Mesendoderm (in vitro differentiated cells): ENCODE measurements around the gene RIT2.

ENCODE experiments used
- DNase-seq: peaks from one replicate; pipeline ENCODE4 v3.0.0; 2013
- H2AK5ac ChIP-seq: 2 replicates; pipeline ENCODE4 v1.6.1; 2013; ENCODE audit warnings: low read length, inconsistent platforms
- H2BK120ac ChIP-seq: 2 replicates; pipeline ENCODE4 v1.6.1; 2013; ENCODE audit warnings: low read depth, mild to moderate bottlenecking, low read length, moderate library complexity, mixed read lengths
- H2BK15ac ChIP-seq: replicated peaks from 2 replicates; pipeline ENCODE4 v1.6.1; 2013; ENCODE audit warnings: low read depth, mild to moderate bottlenecking, moderate library complexity
- H2BK5ac ChIP-seq: 2 replicates; pipeline ENCODE4 v1.6.1; 2013; ENCODE audit warnings: low read length, inconsistent platforms
- H3K18ac ChIP-seq: 2 replicates; pipeline ENCODE4 v1.6.1; 2013; ENCODE audit warnings: mild to moderate bottlenecking, low read length, mixed read lengths
- H3K23ac ChIP-seq: one replicate; pipeline ENCODE4 v1.6.1; 2013; ENCODE audit warnings: low read length
- H3K27ac ChIP-seq: 2 replicates; pipeline ENCODE4 v1.5.1; 2013; ENCODE audit warnings: low read depth, mild to moderate bottlenecking, inconsistent platforms, low read length, moderate library complexity
- H3K27me3 ChIP-seq: 2 replicates; pipeline ENCODE4 v1.6.1; 2013; ENCODE audit warnings: low read length, control low read depth, mild to moderate bottlenecking, inconsistent platforms; ENCODE audit not compliant: insufficient read depth, poor library complexity
- H3K36me3 ChIP-seq: 2 replicates; pipeline ENCODE4 v1.6.1; 2013; ENCODE audit warnings: low read length, inconsistent platforms; ENCODE audit not compliant: control insufficient read depth, insufficient read depth
- H3K4ac ChIP-seq: one replicate; pipeline ENCODE4 v1.6.1; 2013; ENCODE audit warnings: low read depth, mild to moderate bottlenecking, low read length, moderate library complexity
- H3K4me1 ChIP-seq: 2 replicates; pipeline ENCODE4 v1.6.1; 2013; ENCODE audit warnings: low read depth, low read length, inconsistent platforms; ENCODE audit not compliant: control insufficient read depth
- H3K4me2 ChIP-seq: 2 replicates; pipeline ENCODE4 v1.6.1; 2013; ENCODE audit warnings: low read length
- H3K4me3 ChIP-seq: 2 replicates; pipeline ENCODE4 v1.5.1; 2013; ENCODE audit warnings: mild to moderate bottlenecking, low read length
- H3K56ac ChIP-seq: one replicate; pipeline ENCODE4 v1.6.1; 2013; ENCODE audit warnings: low read length
- H3K79me1 ChIP-seq: 2 replicates; pipeline ENCODE4 v1.6.1; 2013; ENCODE audit warnings: low read length, inconsistent platforms
- H3K79me2 ChIP-seq: 2 replicates; pipeline ENCODE4 v1.6.1; 2013; ENCODE audit warnings: mild to moderate bottlenecking, low read length; ENCODE audit not compliant: control insufficient read depth, insufficient read depth
- H3K9ac ChIP-seq: 2 replicates; pipeline ENCODE4 v1.6.1; 2013; ENCODE audit warnings: low read length, inconsistent platforms
- H4K5ac ChIP-seq: one replicate; pipeline ENCODE4 v1.6.1; 2013; ENCODE audit warnings: low read length
- H4K8ac ChIP-seq: one replicate; pipeline ENCODE4 v1.6.1; 2013; ENCODE audit warnings: low read depth, mild to moderate bottlenecking, control low read depth, low read length, moderate library complexity
- whole genome bisulfite sequencing: extraction: QIAGEN DNeasy Blood & Tissue Kit; methylation state at CpG from one replicate; pipeline ENCODE4 v1.1.7; 2013; ENCODE audit warnings: low lambda C conversion rate, missing lambda C conversion rate; ENCODE audit not compliant: insufficient coverage; ENCODE audit errors: extremely low coverage; 5-methylcytosine and 5-hydroxymethylcytosine counted together

The RIT2 gene

GRCh38 chr18:43009674-43010073 lies 105.8 kb downstream of the RIT2 start:
- Histone ChIP-seq H2AK5ac (no peak overlapping the region), H2BK5ac (no peak overlapping the region), H3K18ac (no peak overlapping the region), H3K4me1 (no peaks in the 10 kb centered on the region), H3K23ac (no peak overlapping the region), H3K56ac (no peak overlapping the region), H2BK15ac (no peak overlapping the region), H3K4me2 (no peak overlapping the region), H3K27me3 (no peaks in the 10 kb centered on the region), H3K4me3 (no peak overlapping the region), H3K4ac (no peak overlapping the region), H2BK120ac (no peak overlapping the region), H3K79me2 (no peaks in the 10 kb centered on the region), H3K36me3 (no peaks in the 10 kb centered on the region), H3K27ac (no peak overlapping the region), H4K8ac (no peak overlapping the region), H4K5ac (no peak overlapping the region), H3K79me1 (no peaks in the 10 kb centered on the region), H3K9ac (no peak overlapping the region)
- no peak for DNase-seq
- WGBS = no CpG with 5 or more reads among the region's 5 CpGs

- Histone ChIP-seq H3K4ac (no peak overlapping the region), H3K27me3 (no peaks in the 10 kb centered on the region), H2BK15ac (peak overlapping the region; percentile 74)
These were observed 108.1 kb downstream of the RIT2 start for GRCh38 chr18:43007365-43007764.

GRCh38 chr18:43004421-43004820 lies 111.1 kb downstream of the RIT2 start:
- H3K23ac ChIP-seq = no peak overlapping the region
- no peaks in the 10 kb centered on the region for H3K27me3 ChIP-seq
- no peaks in the 10 kb centered on the region for H3K36me3 ChIP-seq
- H3K56ac ChIP-seq = no peak overlapping the region
- DNase-seq = no peak
- H4K5ac ChIP-seq = no peak overlapping the region
- no CpG with 5 or more reads among the region's 1 CpG for WGBS
- H3K9ac ChIP-seq = no peak overlapping the region
- H2BK120ac ChIP-seq = no peak overlapping the region
- H3K4me2 ChIP-seq = no peak overlapping the region
- H3K79me2 ChIP-seq = no peaks in the 10 kb centered on the region
- no peak overlapping the region for H2AK5ac ChIP-seq
- H3K27ac ChIP-seq = no peak overlapping the region
- no peaks in the 10 kb centered on the region for H3K4me1 ChIP-seq
- no peak overlapping the region for H2BK5ac ChIP-seq
- peak overlapping the region; percentile 18 for H3K18ac ChIP-seq
- H3K79me1 ChIP-seq = no peaks in the 10 kb centered on the region
- H2BK15ac ChIP-seq = no peak overlapping the region
- H3K4me3 ChIP-seq = no peak overlapping the region
- H3K4ac ChIP-seq = no peak overlapping the region
- H4K8ac ChIP-seq = no peak overlapping the region

More at GRCh38 chr18:43007365-43007764, 108.1 kb downstream of the RIT2 start:
- Histone ChIP-seq H3K27ac (no peak overlapping the region), H3K23ac (no peak overlapping the region), H3K4me3 (no peak overlapping the region), H3K79me2 (no peaks in the 10 kb centered on the region), H3K56ac (no peak overlapping the region), H3K36me3 (no peaks in the 10 kb centered on the region), H2BK120ac (no peak overlapping the region), H3K79me1 (no peaks in the 10 kb centered on the region), H2AK5ac (no peak overlapping the region), H3K18ac (no peak overlapping the region), H4K5ac (no peak overlapping the region), H2BK5ac (no peak overlapping the region), H3K9ac (no peak overlapping the region), H3K4me2 (no peak overlapping the region), H4K8ac (no peak overlapping the region), H3K4me1 (no peaks in the 10 kb centered on the region)
- WGBS = no CpG with 5 or more reads among the region's 2 CpGs
- no peak for DNase-seq

- no peaks in the 10 kb centered on the region for H3K36me3 ChIP-seq
- H3K4me1 ChIP-seq = no peaks in the 10 kb centered on the region
- no peak overlapping the region for H3K23ac ChIP-seq
- no peak overlapping the region for H3K4ac ChIP-seq
- H2BK120ac ChIP-seq = no peak overlapping the region
- H2BK15ac ChIP-seq = peak overlapping the region; percentile 6
- no peak overlapping the region for H3K27ac ChIP-seq
- no peak overlapping the region for H3K4me3 ChIP-seq
- DNase-seq = peak; percentile 16
- no peak overlapping the region for H3K18ac ChIP-seq
- no peak overlapping the region for H2AK5ac ChIP-seq
- H3K4me2 ChIP-seq = no peak overlapping the region
- no peaks in the 10 kb centered on the region for H3K27me3 ChIP-seq
- no peak overlapping the region for H4K8ac ChIP-seq
- H3K79me2 ChIP-seq = no peaks in the 10 kb centered on the region
- H4K5ac ChIP-seq = no peak overlapping the region
- no CpG with 5 or more reads among the region's 2 CpGs for WGBS
- no peaks in the 10 kb centered on the region for H3K79me1 ChIP-seq
- no peak overlapping the region for H3K9ac ChIP-seq
- H3K56ac ChIP-seq = no peak overlapping the region
- no peak overlapping the region for H2BK5ac ChIP-seq
These were observed 113.7 kb downstream of the RIT2 start for GRCh38 chr18:43001821-43002220.

GRCh38 chr18:42996824-42997223 lies 118.7 kb downstream of the RIT2 start:
- no peak for DNase-seq
- H3K4me2 ChIP-seq = no peak overlapping the region
- peak overlapping the region; percentile 5 for H2BK5ac ChIP-seq
- no peak overlapping the region for H2BK15ac ChIP-seq
- H2BK120ac ChIP-seq = peak overlapping the region; percentile 78
- H3K9ac ChIP-seq = no peak overlapping the region
- H3K4me3 ChIP-seq = no peak overlapping the region
- no peak overlapping the region for H4K5ac ChIP-seq
- peak overlapping the region; percentile 51 for H3K18ac ChIP-seq
- H3K36me3 ChIP-seq = no peaks in the 10 kb centered on the region
- no peak overlapping the region for H3K27ac ChIP-seq
- no peak overlapping the region for H2AK5ac ChIP-seq
- H3K79me2 ChIP-seq = no peaks in the 10 kb centered on the region
- H3K4ac ChIP-seq = no peak overlapping the region
- no peak overlapping the region for H4K8ac ChIP-seq
- H3K56ac ChIP-seq = no peak overlapping the region
- no peaks in the 10 kb centered on the region for H3K79me1 ChIP-seq
- H3K27me3 ChIP-seq = no peaks in the 10 kb centered on the region
- no peak overlapping the region for H3K23ac ChIP-seq
- H3K4me1 ChIP-seq = no peaks in the 10 kb centered on the region

GRCh38 chr18:42980426-42980825 lies 135.1 kb downstream of the RIT2 start:
- no peak overlapping the region for H3K23ac ChIP-seq
- WGBS = no CpG with 5 or more reads among the region's 1 CpG
- no peak overlapping the region for H3K4me2 ChIP-seq
- no peaks in the 10 kb centered on the region for H3K36me3 ChIP-seq
- no peak overlapping the region for H3K4ac ChIP-seq
- H3K18ac ChIP-seq = no peak overlapping the region
- peak; percentile 20 for DNase-seq
- no peak overlapping the region for H4K8ac ChIP-seq
- H2BK15ac ChIP-seq = no peak overlapping the region
- no peak overlapping the region for H3K9ac ChIP-seq
- H3K27me3 ChIP-seq = no peaks in the 10 kb centered on the region
- no peak overlapping the region for H2AK5ac ChIP-seq
- no peaks in the 10 kb centered on the region for H3K79me1 ChIP-seq
- H3K4me3 ChIP-seq = no peak overlapping the region
- no peak overlapping the region for H4K5ac ChIP-seq
- no peak overlapping the region for H3K27ac ChIP-seq
- no peak overlapping the region for H2BK5ac ChIP-seq
- H2BK120ac ChIP-seq = no peak overlapping the region
- H3K4me1 ChIP-seq = peaks cover 5% of the 10 kb centered on the region
- H3K79me2 ChIP-seq = no peaks in the 10 kb centered on the region
- no peak overlapping the region for H3K56ac ChIP-seq
